GM15510 (cell line): ENCODE measurements around the gene PTEN.

Experiments
- POLR2A ChIP-seq: IDR thresholded peaks from 3 replicates; pipeline ENCODE4 v1.6.1; 2011; ENCODE audit warnings: borderline replicate concordance; ENCODE audit not compliant: insufficient read length; ENCODE audit errors: extremely low read depth

PTEN gene

GRCh38 chr10:87978166-87978565 is 114.7 kb downstream of the PTEN start:
- no peak for TF ChIP-seq POLR2A

GRCh38 chr10:87979847-87980246 is 116.4 kb downstream of the PTEN start:
- TF ChIP-seq POLR2A: no peak

GRCh38 chr10:87983716-87984115 is 120.3 kb downstream of the PTEN start:
- no peak for TF ChIP-seq POLR2A

GRCh38 chr10:87987206-87987605 is 123.8 kb downstream of the PTEN start:
- TF ChIP-seq POLR2A: no peak

- no peak for TF ChIP-seq POLR2A
Observed at GRCh38 chr10:87991946-87992345, 128.5 kb downstream of the PTEN start.

- no peak for TF ChIP-seq POLR2A
Observed at GRCh38 chr10:88004451-88004850, 141.0 kb downstream of the PTEN start.

GRCh38 chr10:88006261-88006660 is 142.8 kb downstream of the PTEN start:
- no peak for TF ChIP-seq POLR2A

GRCh38 chr10:88008866-88009470 is 145.5 kb downstream of the PTEN start:
- no peak for TF ChIP-seq POLR2A

GRCh38 chr10:88012641-88013040 is 149.2 kb downstream of the PTEN start:
- TF ChIP-seq POLR2A: no peak

GRCh38 chr10:88017781-88018180 is 154.4 kb downstream of the PTEN start:
- no peak for TF ChIP-seq POLR2A

- no peak for TF ChIP-seq POLR2A
Observed at GRCh38 chr10:88019753-88020152, 156.3 kb downstream of the PTEN start.
